ENCODE measurements around the gene GNAI3.

GNAI3 gene

GRCh38 chr1:109522026-109522425 is 26.4 kb upstream of the GNAI3 start:
- intact Hi-C loops (cut with DNase I), result no loop called here
- no peak for DNase-seq

GRCh38 chr1:109523706-109524105 is 24.7 kb upstream of the GNAI3 start:
- intact Hi-C loops (cut with DNase I), result no loop called here
- DNase-seq, result no peak

- intact Hi-C loops (cut with DNase I), result no loop called here
- peak in 1 of 10 donors; percentile 43 for DNase-seq
Measured at GRCh38 chr1:109527098-109527811, 21.2 kb upstream of the GNAI3 start.

- no peak for DNase-seq
- intact Hi-C loops (cut with DNase I), result no loop called here
Measured at GRCh38 chr1:109527846-109528695, 20.3 kb upstream of the GNAI3 start.

- no peak for DNase-seq
- intact Hi-C loops (cut with DNase I), result no loop called here
Measured at GRCh38 chr1:109528712-109529111, 19.7 kb upstream of the GNAI3 start.

- peak in 1 of 10 donors; percentile 40 for DNase-seq
- intact Hi-C loops (cut with DNase I), result loop anchor here (10.0 kb wide), 1 partner anchor 265 kb away; no protein-coding TSS in a partner anchor
Measured at GRCh38 chr1:109529881-109530456, 18.4 kb upstream of the GNAI3 start.

GRCh38 chr1:109530457-109531087 is 17.8 kb upstream of the GNAI3 start:
- DNase-seq, result peak in 4 of 10 donors; percentile 58 to 91 (median 82)
- intact Hi-C loops (cut with DNase I), result loop anchor here (10.0 kb wide), 1 partner anchor 266 kb away; no protein-coding TSS in a partner anchor

GRCh38 chr1:109531380-109531779 is 17.0 kb upstream of the GNAI3 start:
- no peak for DNase-seq
- intact Hi-C loops (cut with DNase I), result loop anchor here (10.0 kb wide), 1 partner anchor 267 kb away; no protein-coding TSS in a partner anchor

- intact Hi-C loops (cut with DNase I), result loop anchor here (2.0 to 10.0 kb wide), 3 partner anchors 41 to 267 kb away; partner anchors contain the start of gene PSMA5
- peak in 1 of 10 donors; percentile 86 for DNase-seq
Measured at GRCh38 chr1:109531826-109532364, 16.5 kb upstream of the GNAI3 start.

GRCh38 chr1:109532365-109533136 is 15.9 kb upstream of the GNAI3 start:
- DNase-seq, result peak; percentile 78 to 98 (median 90)
- intact Hi-C loops (cut with DNase I), result loop anchor here (2.0 to 10.0 kb wide), 3 partner anchors 42 to 268 kb away; partner anchors contain the start of gene PSMA5

GRCh38 chr1:109534307-109534858 is 14.0 kb upstream of the GNAI3 start:
- no peak for DNase-seq
- intact Hi-C loops (cut with DNase I), result loop anchor here (10.0 kb wide), 1 partner anchor 270 kb away; no protein-coding TSS in a partner anchor

GRCh38 chr1:109535481-109535880 is 12.9 kb upstream of the GNAI3 start:
- DNase-seq, result no peak
- intact Hi-C loops (cut with DNase I), result loop anchor here (10.0 kb wide), 1 partner anchor 271 kb away; no protein-coding TSS in a partner anchor

- intact Hi-C loops (cut with DNase I), result loop anchor here (10.0 kb wide), 1 partner anchor 271 kb away; no protein-coding TSS in a partner anchor
- peak; percentile 60 to 95 (median 70) for DNase-seq
Measured at GRCh38 chr1:109535971-109536491, 12.4 kb upstream of the GNAI3 start.

GRCh38 chr1:109537450-109538178 is 10.8 kb upstream of the GNAI3 start:
- intact Hi-C loops (cut with DNase I), result loop anchor here (10.0 kb wide), 1 partner anchor 273 kb away; no protein-coding TSS in a partner anchor
- no peak for DNase-seq

GRCh38 chr1:109538827-109539555 is 9.4 kb upstream of the GNAI3 start:
- intact Hi-C loops (cut with DNase I), result loop anchor here (10.0 kb wide), 1 partner anchor 274 kb away; no protein-coding TSS in a partner anchor
- DNase-seq, result no peak

GRCh38 chr1:109539676-109540075 is 8.7 kb upstream of the GNAI3 start, which contains the start of gene GPR61:
Gene GPR61 (plus strand): TSS chr1:109539872. CDS start chr1:109543023, 3,151 bp downstream.
- intact Hi-C loops (cut with DNase I), result loop anchor here (10.0 kb wide), 1 partner anchor 275 kb away; no protein-coding TSS in a partner anchor
- peak in 8 of 10 donors; percentile 63 to 97 (median 80) for DNase-seq

- DNase-seq, result no peak
- intact Hi-C loops (cut with DNase I), result no loop called here
Measured at GRCh38 chr1:109541102-109541501, 7.3 kb upstream of the GNAI3 start.
